Esophagus (tissue), 2 donors: ENCODE results near the gene STX5. TPM values are rescaled to one million over a fixed set of nuclear protein-coding genes. Genes with fewer than 3 reads are reported as not detected.

Experiments
- H3K27ac ChIP-seq, 2 donors: one replicate each; pipeline ENCODE4 v1.5.1; 2013; ENCODE audit warnings: low read depth in 2 of 2, mild to moderate bottlenecking in 2 of 2, inconsistent platforms in 1 of 2, low read length in 1 of 2, moderate library complexity in 1 of 2
- H3K27me3 ChIP-seq, 2 donors: one replicate each; pipeline ENCODE4 v1.6.1; 2013; ENCODE audit warnings: low read length in 2 of 2, control low read depth in 1 of 2, mild to moderate bottlenecking in 1 of 2; ENCODE audit not compliant: insufficient read depth in 2 of 2, control insufficient read depth in 1 of 2
- H3K36me3 ChIP-seq, 2 donors: one replicate each; pipeline ENCODE4 v1.6.1; 2013; ENCODE audit warnings: low read length in 1 of 2; ENCODE audit not compliant: control insufficient read depth in 2 of 2, insufficient read depth in 2 of 2
- H3K4me1 ChIP-seq, 2 donors: one replicate each; pipeline ENCODE4 v1.6.1; 2013; ENCODE audit warnings: low read length in 1 of 2; ENCODE audit not compliant: control insufficient read depth in 2 of 2, insufficient read depth in 2 of 2
- H3K4me3 ChIP-seq, 2 donors: one replicate each; pipeline ENCODE4 v1.5.1; 2013; ENCODE audit warnings: low read length in 2 of 2, mild to moderate bottlenecking in 2 of 2, low read depth in 1 of 2, moderate library complexity in 1 of 2
- H3K9me3 ChIP-seq, 2 donors: one replicate each; pipeline ENCODE4 v1.6.1; 2013; ENCODE audit warnings: mild to moderate bottlenecking in 2 of 2, low read depth in 1 of 2, low read length in 1 of 2, moderate library complexity in 1 of 2; ENCODE audit not compliant: control insufficient read depth in 2 of 2, insufficient read depth in 1 of 2
- whole genome bisulfite sequencing, 2 donors: extraction: QIAGEN DNeasy Blood & Tissue Kit; methylation state at CpG; one replicate each; pipeline ENCODE4 v1.1.7; 2013; 5-methylcytosine and 5-hydroxymethylcytosine counted together
- polyA plus RNA-seq, 2 donors: library from polyadenylated mRNA; stranded (reverse); fragments of 200-250 nt; gene quantifications; one replicate each; pipeline ENCODE4 v1.2.3, GENCODE V29; 2013
- donor health status: healthy with polysubstance abuse.
- donor health status: Bipolar disorder and iron deficiency.

The STX5 gene, protein sequence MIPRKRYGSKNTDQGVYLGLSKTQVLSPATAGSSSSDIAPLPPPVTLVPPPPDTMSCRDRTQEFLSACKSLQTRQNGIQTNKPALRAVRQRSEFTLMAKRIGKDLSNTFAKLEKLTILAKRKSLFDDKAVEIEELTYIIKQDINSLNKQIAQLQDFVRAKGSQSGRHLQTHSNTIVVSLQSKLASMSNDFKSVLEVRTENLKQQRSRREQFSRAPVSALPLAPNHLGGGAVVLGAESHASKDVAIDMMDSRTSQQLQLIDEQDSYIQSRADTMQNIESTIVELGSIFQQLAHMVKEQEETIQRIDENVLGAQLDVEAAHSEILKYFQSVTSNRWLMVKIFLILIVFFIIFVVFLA
- polyA plus RNA-seq = 10 to 100 TPM; 14.5 to 25.2 TPM

- H3K9me3 ChIP-seq = no peaks in the 10 kb centered on the region
- H3K27me3 ChIP-seq = no peaks in the 10 kb centered on the region
- H3K4me1 ChIP-seq = peaks cover 0 to 5% of the 10 kb centered on the region in 2 donors
- H3K36me3 ChIP-seq = peaks cover 18 to 23% of the 10 kb centered on the region in 2 donors
- WGBS, 2 donors = 0% methylated on average over 65 of the region's 65 CpGs
- peak within 1 kb of the TSS; percentile 79 to 93 for H3K4me3 ChIP-seq
- H3K27ac ChIP-seq = peak within 1 kb of the TSS; percentile 96 to 98
These were observed at the start of gene STX5 for GRCh38 chr11:62831520-62832335. STX5 (minus strand) TSS chr11:62832051; CDS start chr11:62831243, 808 bp downstream.

DNA sequence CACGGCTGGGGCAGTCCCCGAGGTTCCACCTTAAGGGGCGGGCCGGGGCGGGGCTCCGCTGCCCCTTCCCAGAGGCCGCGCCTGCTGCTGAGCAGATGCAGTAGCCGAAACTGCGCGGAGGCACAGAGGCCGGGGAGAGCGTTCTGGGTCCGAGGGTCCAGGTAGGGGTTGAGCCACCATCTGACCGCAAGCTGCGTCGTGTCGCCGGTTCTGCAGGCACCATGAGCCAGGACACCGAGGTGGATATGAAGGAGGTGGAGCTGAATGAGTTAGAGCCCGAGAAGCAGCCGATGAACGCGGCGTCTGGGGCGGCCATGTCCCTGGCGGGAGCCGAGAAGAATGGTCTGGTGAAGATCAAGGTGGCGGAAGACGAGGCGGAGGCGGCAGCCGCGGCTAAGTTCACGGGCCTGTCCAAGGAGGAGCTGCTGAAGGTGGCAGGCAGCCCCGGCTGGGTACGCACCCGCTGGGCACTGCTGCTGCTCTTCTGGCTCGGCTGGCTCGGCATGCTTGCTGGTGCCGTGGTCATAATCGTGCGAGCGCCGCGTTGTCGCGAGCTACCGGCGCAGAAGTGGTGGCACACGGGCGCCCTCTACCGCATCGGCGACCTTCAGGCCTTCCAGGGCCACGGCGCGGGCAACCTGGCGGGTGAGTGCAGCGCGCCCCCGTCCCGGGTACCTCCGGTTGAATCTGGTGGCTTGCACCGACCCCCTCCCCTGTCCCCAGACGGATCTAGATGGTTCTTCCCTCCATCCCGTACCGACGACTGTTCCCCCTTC is 49.1 kb upstream of the STX5 start, which contains the start of gene SLC3A2:
Gene SLC3A2 (plus strand): TSS at position 94 of the 776 bp plus-strand sequence. CDS start 128 bp downstream, at position 222.
- no peaks in the 10 kb centered on the region for H3K27me3 ChIP-seq
- H3K36me3 ChIP-seq = peaks cover 14 to 28% of the 10 kb centered on the region in 2 donors
- peak within 1 kb of the TSS; percentile 98 to 100 for H3K27ac ChIP-seq
- WGBS, 2 donors = 0 to 1% methylated on average over 63 to 69 of the region's 69 CpGs
- peaks cover 2 to 7% of the 10 kb centered on the region in 2 donors for H3K4me1 ChIP-seq
- H3K9me3 ChIP-seq = no peaks in the 10 kb centered on the region
- peak within 1 kb of the TSS; percentile 80 to 96 for H3K4me3 ChIP-seq

- H3K27me3 ChIP-seq = no peaks in the 10 kb centered on the region
- peak overlapping the region; percentile 98 to 100 for H3K27ac ChIP-seq
- H3K9me3 ChIP-seq = no peaks in the 10 kb centered on the region
- peaks cover 2 to 7% of the 10 kb centered on the region in 2 donors for H3K4me1 ChIP-seq
- peak overlapping the region; percentile 80 to 96 for H3K4me3 ChIP-seq
- peaks cover 14 to 21% of the 10 kb centered on the region in 2 donors for H3K36me3 ChIP-seq
- 1 to 2% methylated on average over 16 of the region's 16 CpGs for WGBS, 2 donors
These were observed 48.5 kb upstream of the STX5 start for GRCh38 chr11:62880231-62880802.

GRCh38 chr11:62879235-62879978 is 47.6 kb upstream of the STX5 start:
- Histone ChIP-seq H3K27ac (peak overlapping the region; percentile 98 to 100), H3K4me1 (peaks cover 2 to 7% of the 10 kb centered on the region in 2 donors), H3K9me3 (no peaks in the 10 kb centered on the region), H3K4me3 (peak overlapping the region in 1 of 2 donors; percentile 96), H3K36me3 (peaks cover 11 to 15% of the 10 kb centered on the region in 2 donors), H3K27me3 (no peaks in the 10 kb centered on the region)
- 42 to 53% methylated on average over 7 of the region's 7 CpGs for WGBS, 2 donors

DNA sequence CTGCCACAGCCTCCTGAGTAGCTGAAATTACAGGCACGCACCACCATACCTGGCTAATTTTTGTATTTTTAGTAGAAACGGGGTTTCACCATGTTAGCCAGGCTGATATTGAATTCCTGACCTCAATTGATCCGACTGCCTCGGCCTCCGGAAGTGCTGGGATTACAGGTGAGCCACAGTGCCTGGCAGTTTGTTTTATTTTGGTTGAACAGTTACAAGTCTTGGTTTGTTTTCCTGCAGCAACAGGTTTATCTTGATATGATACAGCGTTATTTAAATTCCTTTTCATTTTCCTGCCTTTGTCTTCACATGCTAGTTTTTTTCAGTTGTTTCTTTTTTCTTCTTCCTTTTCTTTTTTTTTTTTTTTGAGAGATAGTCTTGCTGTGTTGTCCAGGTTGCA is 44.9 kb upstream of the STX5 start:
- Histone ChIP-seq H3K4me1 (peaks cover 0 to 3% of the 10 kb centered on the region in 2 donors), H3K4me3 (no peak overlapping the region), H3K36me3 (no peaks in the 10 kb centered on the region), H3K27ac (no peak overlapping the region), H3K27me3 (no peaks in the 10 kb centered on the region), H3K9me3 (no peaks in the 10 kb centered on the region)
- 53 to 60% methylated on average over 6 of the region's 6 CpGs for WGBS, 2 donors

DNA sequence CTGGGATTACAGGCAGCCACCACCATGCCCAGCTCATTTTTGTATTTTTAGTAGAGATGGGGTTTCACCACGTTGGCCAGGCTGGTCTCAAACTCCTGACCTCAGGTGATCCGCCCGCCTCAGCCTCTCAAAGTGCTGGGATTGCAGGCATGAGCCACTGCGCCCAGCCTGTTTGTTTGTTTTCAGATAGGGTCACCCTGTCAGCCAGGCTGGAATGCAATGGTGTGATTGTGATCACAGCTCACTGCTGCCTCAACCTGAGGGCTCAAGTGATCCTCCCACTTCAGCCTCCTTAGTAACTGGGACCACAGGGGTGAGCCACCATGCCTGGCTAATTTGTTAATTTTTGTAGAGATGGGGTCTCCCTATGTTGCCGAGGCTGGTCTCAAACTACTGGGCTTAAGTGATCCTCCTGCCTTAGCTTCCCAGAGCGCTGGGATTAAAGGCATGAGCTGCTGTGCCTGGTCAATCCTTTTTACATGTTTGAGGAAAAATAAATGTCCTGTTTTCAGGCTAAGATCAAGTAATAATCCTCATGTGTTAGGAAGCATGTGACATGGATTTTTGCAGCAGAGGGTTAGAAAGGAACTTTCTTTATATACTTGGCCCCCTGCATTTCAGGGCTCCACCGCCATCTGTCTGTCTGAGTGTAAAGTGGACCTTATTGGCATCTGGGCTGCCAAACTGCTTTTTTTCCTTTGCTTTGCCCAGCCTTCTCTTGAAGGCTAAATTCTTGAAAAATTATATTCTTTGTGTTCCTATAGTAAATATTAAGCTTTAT is 44.0 kb upstream of the STX5 start:
- peaks cover 0 to 3% of the 10 kb centered on the region in 2 donors for H3K4me1 ChIP-seq
- WGBS, 2 donors = 76 to 88% methylated on average over 7 of the region's 7 CpGs

GRCh38 chr11:62874851-62875250 is 43.0 kb upstream of the STX5 start:
- Histone ChIP-seq H3K27ac (no peak overlapping the region), H3K27me3 (no peaks in the 10 kb centered on the region), H3K9me3 (no peaks in the 10 kb centered on the region), H3K36me3 (no peaks in the 10 kb centered on the region), H3K4me1 (peaks cover 0 to 3% of the 10 kb centered on the region in 2 donors), H3K4me3 (no peak overlapping the region)
- WGBS, 2 donors = 95 to 96% methylated on average over 7 of the region's 7 CpGs

More for the DNA sequence above, 44.0 kb upstream of the STX5 start:
- no peaks in the 10 kb centered on the region for H3K27me3 ChIP-seq
- H3K36me3 ChIP-seq = no peaks in the 10 kb centered on the region
- H3K27ac ChIP-seq = no peak overlapping the region
- no peaks in the 10 kb centered on the region for H3K9me3 ChIP-seq
- H3K4me3 ChIP-seq = no peak overlapping the region

DNA sequence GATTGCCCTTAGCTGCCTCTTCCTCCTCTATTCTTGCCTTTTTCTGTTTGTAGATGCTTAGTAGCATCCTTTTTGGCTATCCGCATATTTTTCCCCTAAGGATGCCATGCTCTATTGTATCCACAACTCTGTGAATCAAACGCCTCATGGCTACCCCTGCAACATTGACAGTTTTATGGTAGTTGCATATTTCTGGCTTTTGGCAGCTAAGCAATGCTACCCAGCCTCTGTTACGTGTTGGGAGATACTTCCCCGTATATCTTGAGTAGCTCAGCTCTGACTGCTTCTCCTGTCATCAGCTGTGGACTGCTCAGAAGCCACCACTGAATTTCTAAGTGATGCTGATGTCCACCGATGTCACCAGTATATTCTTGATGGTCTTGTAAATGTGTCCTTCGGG is 33.8 kb upstream of the STX5 start:
- Histone ChIP-seq H3K27ac (no peak overlapping the region), H3K36me3 (no peaks in the 10 kb centered on the region), H3K9me3 (no peaks in the 10 kb centered on the region), H3K27me3 (no peaks in the 10 kb centered on the region), H3K4me1 (no peaks in the 10 kb centered on the region), H3K4me3 (no peak overlapping the region)
- WGBS, 2 donors = 83% methylated on average over 6 of the region's 6 CpGs
